GM18498 (cell line): Measurements from ENCODE around the gene SCAMP4.

Source experiments
- ATAC-seq: cut with Tn5 transposase; IDR thresholded peaks from one replicate; pipeline ENCODE4 v1.9.1; 2021; ENCODE audit warnings: mild to moderate bottlenecking, moderate library complexity; ENCODE audit not compliant: unreplicated experiment

Gene SCAMP4

GRCh38 chr19:1955171-1956121 is 50.2 kb downstream of the SCAMP4 start:
- ATAC-seq = no peak

GRCh38 chr19:1956122-1956494 is 50.9 kb downstream of the SCAMP4 start:
- no peak for ATAC-seq

GRCh38 chr19:1956868-1957492 is 51.8 kb downstream of the SCAMP4 start:
- ATAC-seq = no peak

- ATAC-seq = no peak
Observed at GRCh38 chr19:1957562-1958248, 52.5 kb downstream of the SCAMP4 start.

GRCh38 chr19:1959928-1960589 is 54.9 kb downstream of the SCAMP4 start:
- ATAC-seq = no peak

- no peak for ATAC-seq
Observed at GRCh38 chr19:1961000-1961883, 56.0 kb downstream of the SCAMP4 start.

- ATAC-seq = no peak
Observed at GRCh38 chr19:1962674-1963073, 57.5 kb downstream of the SCAMP4 start.

GRCh38 chr19:1967087-1967608 is 61.9 kb downstream of the SCAMP4 start:
- no peak for ATAC-seq

GRCh38 chr19:1968279-1969175 is 63.3 kb downstream of the SCAMP4 start:
- ATAC-seq = no peak

GRCh38 chr19:1969176-1970002 is 64.2 kb downstream of the SCAMP4 start:
- no peak for ATAC-seq

GRCh38 chr19:1970003-1970805 is 65.0 kb downstream of the SCAMP4 start:
- no peak for ATAC-seq

GRCh38 chr19:1970806-1971502 is 65.8 kb downstream of the SCAMP4 start:
- ATAC-seq = no peak

GRCh38 chr19:1974381-1975161 is 69.4 kb downstream of the SCAMP4 start:
- no peak for ATAC-seq

GRCh38 chr19:1975162-1975480 is 69.9 kb downstream of the SCAMP4 start:
- no peak for ATAC-seq
